HepG2 (cell line): ENCODE data around the gene ZFP82. TPM values are rescaled to one million over a fixed set of nuclear protein-coding genes. Genes with fewer than 3 reads are reported as not detected.

Source experiments
- polyA plus RNA-seq, 8 experiments: library from polyadenylated mRNA; depleted of rRNA in 3 of 8; stranded (reverse) in 7 of 8; unstranded in 1 of 8; fragments of >200 nt; fragmentation: Illumina TruSeq in 4 of 8; extraction: Trizol in 4 of 8; gene quantifications; 2 replicates each; pipeline versions ENCODE4 v1.2.1 to v1.2.3, GENCODE V29; 2011 to 2016; ENCODE audit warnings: low read depth in 4 of 8, missing spikeins in 1 of 8, mixed read lengths in 1 of 8; ENCODE audit not compliant: insufficient read depth in 1 of 8
- total RNA-seq, 5 experiments: library from RNA; depleted of rRNA; stranded (reverse); fragments of >200 nt; fragmentation: Illumina TruSeq; extraction: Trizol; gene quantifications; 2 replicates each; pipeline ENCODE4 v1.2.3, GENCODE V29; 2016; ENCODE audit warnings: low read depth in 1 of 5

ZFP82 gene
- total and polyA plus RNA-seq, 2 of the 13 experiments (the other 11 are each of a cell fraction or from before 2014, with no cell fraction given): 1.7 to 4.3 TPM

Other genes with a start within 250 kb of the ZFP82 start
- 5.2 and 6.0 TPM in 2 replicates for gene ZNF565, start 204.0 kb downstream of the ZFP82 start, total RNA-seq (2016; rRNA removed; fragmentation: Illumina TruSeq; extraction: Trizol)
- 1.8 and 2.1 TPM in 2 replicates for gene ZNF565, start 204.0 kb downstream of the ZFP82 start, polyA plus RNA-seq (2011; rRNA removed)
- gene ZNF146, start 203.5 kb downstream of the ZFP82 start, total RNA-seq (2016; rRNA removed; fragmentation: Illumina TruSeq; extraction: Trizol): 52.7 and 93.3 TPM in 2 replicates
- 26.8 and 28.4 TPM in 2 replicates for gene ZNF146, start 203.5 kb downstream of the ZFP82 start, polyA plus RNA-seq (2011; rRNA removed)
- gene ZFP14, start 39.4 kb downstream of the ZFP82 start, total RNA-seq (2016; rRNA removed; fragmentation: Illumina TruSeq; extraction: Trizol): 5.0 and 5.7 TPM in 2 replicates
- 1.9 and 2.0 TPM in 2 replicates for gene ZFP14, start 39.4 kb downstream of the ZFP82 start, polyA plus RNA-seq (2011; rRNA removed)
- gene ZNF566, start 70.9 kb upstream of the ZFP82 start, total RNA-seq (2016; rRNA removed; fragmentation: Illumina TruSeq; extraction: Trizol): 13.7 and 19.0 TPM in 2 replicates
- gene ZNF566, start 70.9 kb upstream of the ZFP82 start, polyA plus RNA-seq (2011; rRNA removed): 4.8 and 5.9 TPM in 2 replicates
- 10.5 and 19.9 TPM in 2 replicates for gene ZNF260, start 109.6 kb upstream of the ZFP82 start, total RNA-seq (2016; rRNA removed; fragmentation: Illumina TruSeq; extraction: Trizol)
- gene ZNF260, start 109.6 kb upstream of the ZFP82 start, polyA plus RNA-seq (2011; rRNA removed): 2.8 and 3.1 TPM in 2 replicates
- gene ZNF529, start 154.6 kb upstream of the ZFP82 start, total RNA-seq (2016; rRNA removed; fragmentation: Illumina TruSeq; extraction: Trizol): 9.3 and 14.2 TPM in 2 replicates
- 10.6 and 10.7 TPM in 2 replicates for gene ZNF529, start 154.6 kb upstream of the ZFP82 start, polyA plus RNA-seq (2011; rRNA removed)
- 6.3 and 6.8 TPM in 2 replicates for gene ZNF382, start 186.7 kb upstream of the ZFP82 start, total RNA-seq (2016; rRNA removed; fragmentation: Illumina TruSeq; extraction: Trizol)
- gene ZNF382, start 186.7 kb upstream of the ZFP82 start, polyA plus RNA-seq (2011; rRNA removed): 2.3 and 3.1 TPM in 2 replicates
- 2.4 and 3.2 TPM in 2 replicates for gene ZNF461, start 248.2 kb upstream of the ZFP82 start, total RNA-seq (2016; rRNA removed; fragmentation: Illumina TruSeq; extraction: Trizol)
- 1.6 and 1.7 TPM in 2 replicates for gene ZNF461, start 248.2 kb upstream of the ZFP82 start, polyA plus RNA-seq (2011; rRNA removed)